Measurements from ENCODE around the gene SLC25A23.
"Not testable (repeated sequence)": the region's sequence is repeated elsewhere in the genome, so short reads cannot be mapped to it uniquely, and the experiment has no call there.

The SLC25A23 gene

DNA sequence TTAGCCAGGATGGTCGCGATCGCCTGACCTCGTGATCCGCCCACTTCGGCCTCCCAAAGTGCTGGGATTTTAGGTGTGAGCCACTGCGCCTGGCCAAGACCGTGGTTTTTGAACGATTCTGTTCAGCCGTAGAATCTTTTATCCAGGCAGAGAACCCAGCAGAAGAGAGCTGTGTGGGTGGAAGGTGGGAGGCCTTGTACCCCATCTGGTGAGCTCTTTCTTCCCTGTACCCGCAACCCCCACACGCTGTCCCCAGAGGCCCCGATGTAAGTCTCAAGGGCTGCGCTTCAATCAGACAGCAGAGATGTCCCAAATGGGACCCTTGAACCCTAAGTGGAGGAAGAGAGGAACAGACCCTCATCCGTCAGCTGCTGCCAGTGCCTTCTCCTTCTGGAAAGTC lies 3.7 kb downstream of the SLC25A23 start:
- no peak for DNase-seq

DNA sequence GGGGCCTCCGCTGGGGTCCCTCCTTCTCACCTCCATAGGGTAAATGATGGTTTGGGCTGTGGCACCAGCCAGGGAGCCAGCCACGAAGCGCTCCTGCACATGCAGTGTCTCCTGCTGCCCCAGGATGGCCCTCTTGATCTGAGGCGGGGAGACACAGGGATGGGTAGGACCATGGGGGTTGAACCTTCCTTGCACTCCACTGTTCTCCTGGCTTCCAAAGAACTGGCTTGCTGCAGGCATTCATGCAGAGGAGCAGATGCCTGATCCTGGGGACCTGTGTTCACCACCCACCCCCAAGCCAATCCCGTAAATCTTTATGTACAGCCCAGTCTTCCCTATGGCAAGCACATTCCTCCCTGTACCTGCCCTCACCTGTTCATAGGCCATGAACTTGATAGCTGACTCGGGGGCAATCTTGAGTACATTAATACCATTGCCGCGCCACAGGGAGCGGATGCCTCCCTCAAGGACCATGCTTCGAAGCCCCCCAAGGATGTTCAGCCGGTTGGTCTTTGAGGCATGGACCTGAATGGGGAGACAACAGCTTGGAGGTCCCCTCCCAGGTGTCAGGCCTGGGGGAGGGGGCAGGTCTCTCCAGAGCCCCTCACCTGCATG lies 5.5 kb downstream of the SLC25A23 start:
- no peak for DNase-seq

DNA sequence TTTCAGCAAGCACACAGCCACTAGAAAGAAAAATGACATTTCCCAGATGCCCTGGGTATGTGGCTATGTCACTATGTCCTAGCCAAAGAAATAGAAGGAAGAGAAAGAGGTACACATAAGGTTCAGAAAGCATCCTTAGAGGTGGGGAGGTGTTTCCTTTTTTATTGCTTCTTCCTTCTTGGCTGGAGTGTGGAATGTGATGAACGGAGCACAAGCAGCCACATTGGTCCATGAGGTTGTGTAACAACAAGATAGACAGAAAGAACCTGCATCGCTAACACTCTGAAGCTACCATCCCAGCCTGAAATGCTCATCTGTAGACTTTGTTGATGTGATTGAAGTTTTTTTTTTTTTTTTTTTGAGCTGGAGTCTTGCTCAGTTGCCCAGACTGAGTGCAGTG lies 6.7 kb downstream of the SLC25A23 start:
- DNase-seq = no peak

DNA sequence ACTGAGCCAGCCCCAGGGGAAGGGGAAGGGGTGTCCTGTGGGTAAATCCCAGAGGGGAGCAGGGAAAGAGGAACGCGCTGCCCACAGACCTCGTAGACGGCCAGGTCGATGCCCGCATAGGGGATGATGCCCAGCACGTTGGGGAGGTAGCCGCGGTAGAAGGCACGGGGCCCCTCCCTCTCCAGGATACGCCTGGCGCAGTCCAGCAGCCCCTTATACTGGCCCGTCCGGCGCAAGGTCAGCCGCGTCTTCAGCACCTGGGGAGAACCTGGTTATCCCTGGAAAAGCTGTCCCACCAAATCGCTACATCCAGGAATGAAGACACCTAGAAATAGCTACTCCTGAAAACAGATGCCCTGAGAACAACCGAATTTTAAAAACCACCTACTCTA lies 7.4 kb downstream of the SLC25A23 start:
- no peak for DNase-seq

DNA sequence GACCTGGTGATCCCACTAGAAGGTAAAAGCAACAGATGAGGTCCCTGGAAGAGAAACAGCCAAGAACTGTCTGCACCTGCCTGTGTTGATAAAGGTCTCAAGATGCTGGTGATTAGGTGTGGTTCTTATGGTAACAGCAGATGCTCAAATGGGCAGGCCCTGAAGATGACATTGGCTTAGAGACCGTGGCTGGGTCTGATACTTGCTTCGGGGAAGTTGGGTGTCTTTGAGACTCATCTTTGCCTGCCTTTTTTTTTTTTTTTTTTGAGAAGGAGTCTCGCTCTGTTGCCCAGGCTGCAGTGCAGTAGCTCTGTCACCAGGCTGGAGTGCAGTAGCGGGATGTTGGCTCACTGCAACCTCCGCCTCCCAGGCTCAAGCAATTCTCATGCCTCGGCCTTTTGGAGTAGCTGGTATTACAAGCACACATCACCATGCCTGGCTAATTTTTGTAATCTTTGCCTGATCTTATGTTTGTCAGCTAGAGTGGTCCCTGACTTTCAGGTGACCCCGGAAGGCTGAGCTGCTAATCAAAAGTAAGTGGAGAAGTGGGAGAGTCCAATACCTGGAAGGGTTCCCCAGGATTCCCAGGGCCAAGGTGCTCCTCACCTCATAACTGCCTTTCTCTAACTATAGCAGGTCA lies 7.9 kb downstream of the SLC25A23 start:
- DNase-seq = no peak

DNA sequence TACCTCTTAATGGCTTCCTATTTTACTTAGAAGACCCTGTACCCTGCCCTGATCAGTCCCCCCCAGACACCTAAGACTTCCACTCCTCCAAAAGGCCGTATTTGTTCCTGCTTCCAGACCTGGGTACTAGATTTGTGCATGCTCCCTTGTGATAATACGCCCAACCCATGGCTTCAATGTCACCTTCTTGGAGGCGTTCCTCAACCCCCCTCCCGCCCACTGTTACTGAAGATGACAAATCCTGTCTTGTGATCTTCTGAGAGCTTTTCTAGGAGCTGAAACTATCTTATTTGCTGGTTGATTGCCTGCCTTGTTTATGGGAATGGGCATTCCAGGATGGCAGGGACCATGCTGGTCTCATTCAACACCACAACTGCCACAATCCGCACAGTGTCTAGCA lies 9.4 kb downstream of the SLC25A23 start:
- no peak for DNase-seq

DNA sequence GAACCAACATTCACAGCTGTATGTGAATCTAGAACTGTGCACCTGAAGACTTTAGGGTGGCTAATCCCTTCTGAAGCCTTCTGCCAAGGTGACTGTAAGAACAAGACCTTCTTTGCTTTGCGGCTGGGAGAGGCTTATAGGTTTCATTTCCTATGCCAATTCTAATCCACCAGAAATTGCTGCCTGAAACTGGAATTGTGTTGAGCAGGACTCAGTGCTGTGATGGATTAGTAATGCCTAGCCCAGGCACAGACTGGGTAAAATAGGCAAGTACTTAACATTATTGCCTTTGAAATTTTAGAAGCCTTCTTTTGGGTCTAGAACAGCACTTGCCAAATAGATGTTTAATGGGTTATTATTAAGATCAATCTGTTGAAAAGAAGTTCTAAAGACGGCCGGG lies 11.5 kb downstream of the SLC25A23 start:
- no peak for DNase-seq

DNA sequence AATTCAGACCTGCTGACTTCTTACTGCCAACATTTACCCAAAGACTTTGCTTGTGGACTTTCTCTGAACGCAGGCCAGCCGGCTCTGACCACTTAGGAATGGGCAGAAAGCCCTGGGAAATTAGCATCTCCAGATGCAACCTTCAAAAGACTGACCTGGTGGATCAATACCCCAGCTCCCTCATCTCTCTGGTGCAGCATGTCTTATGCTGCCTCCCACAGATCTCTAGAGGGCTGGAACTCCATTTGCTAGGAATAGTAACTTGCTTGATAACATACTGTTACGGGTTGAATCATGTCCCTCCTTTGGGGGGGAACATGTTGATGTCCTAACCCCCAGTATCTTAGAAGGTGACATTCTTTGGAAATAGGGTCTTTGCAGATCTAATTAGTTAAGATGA lies 13.1 kb downstream of the SLC25A23 start:
- no peak for DNase-seq

DNA sequence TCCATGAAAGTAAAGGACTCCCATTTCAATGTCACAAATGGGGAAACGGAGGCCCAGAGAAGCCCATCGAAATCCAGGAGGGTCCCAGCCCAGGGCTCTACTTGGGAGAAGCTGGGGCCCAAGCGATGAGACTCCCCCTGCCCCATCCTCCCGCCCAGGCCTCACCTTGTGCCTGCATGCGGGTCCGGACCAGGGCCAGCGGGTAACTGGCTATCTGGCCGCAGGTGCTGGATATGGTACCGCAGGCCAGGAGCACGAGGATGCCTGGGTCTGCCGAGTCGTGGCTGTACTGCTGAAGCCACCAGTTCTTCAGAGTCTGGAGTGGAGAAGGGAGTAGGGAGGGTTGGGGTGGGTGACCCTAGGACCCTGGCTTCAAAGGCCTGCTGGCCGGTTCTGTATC lies 15.6 kb downstream of the SLC25A23 start:
- no peak for DNase-seq

DNA sequence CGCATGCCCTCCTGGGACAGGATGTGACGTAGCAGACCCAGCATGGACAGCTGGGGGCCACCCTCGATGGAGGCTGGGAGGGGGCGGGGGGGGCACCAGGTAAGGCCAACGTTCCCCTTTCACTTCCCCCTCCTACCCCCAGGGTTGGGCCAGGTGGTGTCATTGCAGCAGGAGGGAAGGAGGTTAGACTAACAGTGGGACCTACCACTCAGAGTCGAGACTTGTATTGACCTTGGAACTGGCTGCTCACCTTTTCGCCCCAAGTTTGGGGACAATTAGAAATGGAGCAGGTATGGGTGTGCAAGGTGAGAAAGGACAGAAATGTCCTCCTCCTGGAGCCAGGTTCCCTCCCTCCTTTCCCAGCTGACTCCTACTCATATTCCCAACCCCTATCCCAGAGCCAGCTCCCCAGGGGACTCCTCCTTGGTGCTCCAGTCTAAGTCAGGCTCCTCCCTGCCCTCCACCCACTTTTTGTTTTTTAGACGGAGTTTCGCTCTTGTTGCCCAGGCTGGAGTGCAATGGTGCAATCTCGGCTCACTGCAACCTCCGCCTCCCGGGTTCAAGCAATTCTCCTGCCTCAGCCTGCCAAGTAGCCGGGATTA lies 17.4 kb downstream of the SLC25A23 start:
- no peak for DNase-seq

DNA sequence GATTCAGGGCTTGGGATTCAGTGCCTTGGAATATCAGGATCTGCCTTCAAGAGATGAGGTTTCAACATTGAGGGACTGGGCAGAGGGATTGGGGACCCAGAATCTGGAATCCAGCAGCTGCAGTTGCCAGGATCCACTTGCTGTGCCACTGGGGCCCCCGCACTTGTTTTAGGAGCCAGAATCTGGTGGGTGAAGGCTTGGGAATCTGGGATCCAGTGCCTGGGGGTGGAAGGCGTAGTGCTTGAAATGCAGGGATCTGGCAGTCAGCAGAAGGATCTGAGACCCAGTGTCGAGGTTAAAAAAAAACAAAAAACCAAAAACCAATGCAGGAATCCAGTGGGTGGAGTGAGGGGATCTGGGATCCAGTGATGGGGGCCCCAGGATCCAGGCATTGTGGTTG lies 18.7 kb downstream of the SLC25A23 start:
- no peak for DNase-seq

DNA sequence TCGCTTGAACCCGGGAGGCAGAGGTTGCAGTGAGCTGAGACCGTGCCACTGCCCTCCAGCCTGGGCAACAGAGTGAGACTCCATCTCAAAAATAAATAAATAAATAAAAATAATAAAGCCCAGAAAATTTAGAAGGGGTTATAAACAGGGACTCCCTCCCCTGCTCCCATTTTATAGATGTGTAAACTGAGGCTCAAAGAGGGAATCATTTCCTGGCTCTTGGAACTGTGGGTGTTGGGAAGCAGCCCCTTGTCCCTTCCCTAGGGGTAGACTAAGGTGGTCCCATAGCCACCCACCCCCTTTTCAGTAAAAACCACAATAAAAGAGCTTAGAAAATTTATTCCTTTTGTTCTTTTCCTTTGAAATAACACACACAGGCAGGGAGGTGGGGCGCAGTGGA lies 19.8 kb downstream of the SLC25A23 start:
- DNase-seq = no peak

DNA sequence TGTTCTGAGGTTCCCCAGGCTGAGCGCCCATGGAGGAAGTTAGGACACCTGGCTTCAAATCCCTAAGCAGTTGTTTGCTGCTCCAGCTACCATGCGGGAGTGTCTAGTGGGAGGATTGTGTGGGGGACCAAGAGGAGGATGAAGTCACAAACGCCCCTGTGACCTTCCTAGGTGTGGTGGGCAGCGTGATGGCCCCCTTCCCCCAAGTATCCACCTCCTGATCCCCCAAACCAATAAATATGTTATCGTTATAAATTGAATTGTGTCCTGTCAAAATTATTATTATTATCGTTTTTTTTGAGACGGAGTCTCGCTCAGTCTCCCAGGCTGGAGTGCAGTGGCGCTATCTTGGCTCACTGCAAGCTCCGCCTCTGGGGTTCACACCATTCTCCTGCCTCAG lies 25.9 kb downstream of the SLC25A23 start, which contains the start of gene SLC25A41:
Gene SLC25A41 (minus strand): TSS at position 101 of the 400 bp plus-strand sequence. CDS start 70 bp downstream, at position 31.
- no peak for DNase-seq

DNA sequence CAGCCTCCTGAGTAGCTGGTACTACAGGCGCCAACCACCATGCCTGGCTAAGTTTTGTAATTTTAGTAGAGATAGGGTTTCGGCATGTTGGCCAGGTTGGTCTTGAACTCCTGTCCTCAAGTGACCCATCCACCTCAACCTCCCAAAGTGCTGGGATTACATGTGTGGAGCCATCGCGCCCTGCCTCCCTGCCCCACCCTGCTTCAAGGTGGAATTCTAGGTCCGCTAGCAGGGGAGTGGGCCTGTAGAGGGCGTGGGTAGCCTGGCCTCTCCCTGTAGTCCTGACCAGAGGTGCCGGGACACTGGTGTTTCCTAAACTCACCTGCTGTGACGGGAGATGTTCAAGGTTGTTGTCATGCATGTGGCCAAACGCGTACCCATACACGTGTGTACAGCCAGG lies 26.4 kb downstream of the SLC25A23 start:
- DNase-seq = no peak

DNA sequence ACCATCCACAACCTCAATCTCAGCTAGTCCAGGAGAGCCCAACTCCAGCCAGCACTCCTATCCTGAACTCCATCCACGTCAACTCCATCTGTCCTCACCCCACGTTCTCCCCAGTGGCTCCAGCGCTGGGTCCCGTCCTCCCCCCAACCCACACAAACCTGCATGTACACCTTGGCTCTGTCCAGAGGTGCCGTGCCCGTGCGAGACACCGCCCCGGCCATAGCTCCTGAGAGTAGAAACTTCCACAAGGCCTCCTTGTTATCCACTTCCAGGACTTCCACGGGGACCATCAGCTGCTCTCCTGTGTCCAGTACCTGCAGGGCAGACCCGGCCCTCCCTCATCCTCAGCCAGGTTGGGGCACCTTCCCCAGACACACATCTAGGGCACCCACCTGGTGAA lies 27.7 kb downstream of the SLC25A23 start:
- no peak for DNase-seq

DNA sequence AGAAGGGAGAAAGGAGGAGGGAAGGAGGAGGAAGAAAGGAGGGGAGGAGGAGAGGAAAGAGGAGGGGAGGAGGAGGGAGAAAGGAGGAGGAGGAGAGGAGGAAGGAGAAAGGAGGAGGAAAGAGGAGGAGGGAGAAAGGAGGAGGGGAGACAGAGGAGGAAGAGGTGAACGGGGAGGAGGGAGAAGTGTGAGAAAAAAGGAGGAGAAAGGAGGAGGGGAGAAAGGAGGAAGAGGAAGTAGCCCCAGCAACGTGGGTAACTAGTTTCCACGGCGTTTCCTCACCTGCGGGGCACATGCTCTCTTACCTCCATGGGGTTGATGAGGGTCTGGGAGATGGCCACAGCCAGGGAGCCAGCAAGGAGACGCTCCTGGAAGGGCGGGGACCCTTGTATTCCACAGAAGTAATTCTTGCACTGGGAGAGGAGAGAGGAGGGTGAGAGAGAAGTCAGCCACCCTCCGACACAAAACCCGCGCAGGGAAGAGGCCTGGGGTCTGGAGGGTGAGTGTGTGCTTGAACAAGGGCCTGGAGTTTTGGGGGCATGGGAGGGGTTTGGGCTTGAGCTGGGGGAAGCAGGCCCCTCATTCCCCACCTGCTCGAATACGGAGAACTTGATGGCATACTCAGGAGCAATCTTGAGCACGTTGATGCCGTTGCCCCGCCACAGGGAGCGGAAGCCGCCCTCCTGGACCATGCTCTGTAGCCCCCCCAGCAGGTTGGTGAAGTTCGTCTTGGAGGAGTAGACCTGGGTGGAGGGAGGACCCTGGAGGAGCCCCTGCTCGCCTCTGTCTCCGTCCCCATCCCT lies 30.0 kb downstream of the SLC25A23 start:
- no peak for DNase-seq

DNA sequence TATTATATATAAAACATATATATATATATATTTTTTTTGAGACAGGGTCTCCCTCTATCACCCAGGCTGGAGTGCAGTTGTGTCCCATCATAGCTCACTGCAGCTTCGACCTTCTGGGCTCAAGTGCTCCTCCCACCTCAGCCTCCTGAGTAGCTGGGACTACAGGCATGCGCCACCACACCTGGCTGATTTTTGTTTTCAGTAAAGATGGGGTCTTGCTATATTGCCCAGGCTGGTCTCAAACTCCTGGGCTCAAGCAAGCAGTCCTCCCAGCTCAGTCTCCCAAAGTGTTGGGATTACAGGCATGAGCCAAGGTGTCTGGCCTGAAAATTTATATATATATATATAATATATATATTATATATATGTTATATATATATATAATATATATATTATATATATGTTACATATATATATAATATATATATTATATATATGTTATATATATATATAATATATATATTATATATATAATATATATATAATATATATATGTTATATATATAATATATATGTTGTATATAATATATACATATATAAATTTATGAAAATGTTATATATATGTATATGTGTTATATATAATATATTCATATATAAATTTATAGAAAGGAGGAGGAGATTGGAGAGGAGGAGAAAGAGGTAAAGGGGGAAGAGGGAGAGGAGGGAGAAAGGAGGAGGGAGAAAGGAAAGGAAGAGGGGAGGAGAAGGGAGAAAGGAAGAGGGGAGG lies 30.7 kb downstream of the SLC25A23 start:
- DNase-seq = not testable (repeated sequence)

DNA sequence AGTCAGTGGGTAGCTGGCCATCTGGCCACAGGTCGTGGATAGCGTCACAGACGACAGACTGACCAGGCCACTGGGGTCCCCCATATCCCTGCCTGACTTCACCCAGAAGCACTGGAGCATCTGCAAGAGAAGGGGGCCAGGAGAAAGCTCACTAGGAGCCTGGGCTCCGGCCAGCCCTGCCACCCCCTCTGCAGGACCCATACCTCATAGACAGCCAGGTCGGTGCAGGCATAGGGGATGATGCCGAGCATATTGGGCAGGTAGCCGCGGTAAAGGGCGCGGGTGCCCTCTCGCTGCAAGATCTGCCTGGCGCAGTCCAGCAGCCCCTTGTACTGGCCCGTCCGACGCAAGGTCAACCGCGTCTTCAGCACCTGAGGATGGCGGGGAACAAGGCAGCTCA lies 32.5 kb downstream of the SLC25A23 start:
- no peak for DNase-seq

DNA sequence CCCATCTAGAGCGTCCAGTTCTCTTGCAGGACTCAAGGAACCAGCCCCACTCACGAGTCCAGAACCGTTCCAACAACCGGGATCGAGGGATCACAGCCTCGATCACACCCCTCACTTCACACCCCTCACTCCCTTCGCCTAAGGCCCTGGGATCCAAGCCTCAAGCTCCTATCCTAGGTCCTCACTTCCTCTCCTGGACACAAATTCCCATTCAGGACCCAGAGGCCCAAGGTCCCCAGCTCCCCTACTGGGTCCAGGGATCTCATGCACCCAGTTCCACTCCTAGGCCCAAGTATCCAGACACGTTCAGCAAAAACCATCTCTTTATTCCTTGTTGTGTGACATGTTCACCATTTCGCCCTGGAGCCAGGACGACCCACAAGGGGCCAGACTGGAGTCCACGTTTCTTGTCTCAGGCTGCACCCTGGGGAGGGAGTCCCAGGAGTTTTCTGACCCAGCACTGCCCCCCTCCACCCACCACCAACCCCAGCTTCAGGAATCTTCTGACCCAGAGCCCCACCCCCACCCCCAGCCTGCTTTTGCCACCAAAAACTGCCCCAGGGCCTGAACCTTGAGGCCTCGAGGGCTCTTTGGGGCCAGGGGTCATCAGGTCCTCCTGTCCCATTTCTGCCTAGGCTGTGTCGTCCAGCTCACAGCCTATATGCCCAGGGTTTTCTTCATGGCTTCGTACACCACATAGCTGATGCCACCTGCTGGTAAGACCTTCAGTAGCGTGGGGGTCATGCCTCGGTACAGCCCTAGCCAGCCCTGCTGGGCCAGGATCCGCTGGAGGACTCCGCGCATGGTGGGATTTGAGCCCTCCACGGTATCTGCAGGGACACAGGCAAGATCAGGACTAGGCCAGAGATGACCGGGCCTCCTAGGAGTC lies 33.6 kb downstream of the SLC25A23 start:
- DNase-seq = peak; percentile 51

DNA sequence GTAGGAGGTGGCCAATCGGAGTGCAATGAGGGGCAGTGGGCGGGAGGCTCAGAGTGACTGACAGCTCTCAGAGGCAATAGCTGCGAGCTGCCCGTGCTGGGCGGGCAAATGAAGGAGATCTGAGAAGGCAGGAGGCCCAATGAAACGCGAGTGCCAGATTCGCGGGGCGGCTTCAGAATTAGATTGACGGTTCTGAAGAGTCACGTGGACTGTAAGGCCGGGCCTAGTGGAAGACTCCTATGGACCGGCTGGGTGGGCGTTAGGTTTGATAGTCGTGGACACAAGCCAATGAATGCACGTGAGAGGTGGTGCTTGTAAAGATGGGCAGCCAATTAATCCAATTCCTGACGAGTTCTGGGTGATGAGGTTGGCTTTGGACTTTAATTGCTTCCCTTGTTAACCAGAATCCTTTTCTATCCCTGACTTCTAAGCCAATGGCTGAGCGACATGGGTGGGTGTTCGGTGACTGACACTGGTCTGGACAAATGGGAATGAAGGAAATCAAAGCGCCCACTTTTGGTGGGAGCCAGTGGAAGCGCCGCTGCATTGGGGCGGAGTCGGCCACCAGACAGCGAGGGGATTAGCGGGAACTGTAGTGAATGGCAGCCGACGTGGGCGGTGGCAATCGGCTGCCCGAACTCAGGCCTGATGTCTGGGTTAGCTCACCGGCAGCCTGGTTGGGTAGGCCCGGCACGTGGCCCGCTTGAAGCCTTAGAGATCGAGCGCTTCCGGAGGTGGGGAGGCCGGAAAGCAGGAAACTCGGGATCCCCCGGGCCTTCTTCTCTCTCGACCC lies 34.5 kb downstream of the SLC25A23 start:
- DNase-seq = peak; percentile 100
